Muscle of back (tissue), 13 donors: ENCODE data around the gene SRPK3. TPM values are rescaled to one million over a fixed set of nuclear protein-coding genes. Genes with fewer than 3 reads are reported as not detected.
A peak's percentile ranks its signal among the peaks of the same experiment; 100 is the strongest.
"Not testable (repeated sequence)": the region's sequence is repeated elsewhere in the genome, so short reads cannot be mapped to it uniquely, and the experiment has no call there.

Source experiments
- DNase-seq, 3 donors: peaks; one replicate each; pipeline versions ENCODE4 v3.0.0 to v3.0.0-alpha.2; 2013
- long read RNA-seq, 9 donors: transcript quantifications; one replicate each; lab custom pipeline, GENCODE V29; 2026
- polyA plus RNA-seq, 10 donors: library from polyadenylated mRNA; unstranded; fragments of 120-200 nt; gene quantifications; one replicate each; pipeline ENCODE4 v1.2.1, GENCODE V29; 2013; ENCODE audit not compliant: insufficient read length in 10 of 10

SRPK3 gene, protein sequence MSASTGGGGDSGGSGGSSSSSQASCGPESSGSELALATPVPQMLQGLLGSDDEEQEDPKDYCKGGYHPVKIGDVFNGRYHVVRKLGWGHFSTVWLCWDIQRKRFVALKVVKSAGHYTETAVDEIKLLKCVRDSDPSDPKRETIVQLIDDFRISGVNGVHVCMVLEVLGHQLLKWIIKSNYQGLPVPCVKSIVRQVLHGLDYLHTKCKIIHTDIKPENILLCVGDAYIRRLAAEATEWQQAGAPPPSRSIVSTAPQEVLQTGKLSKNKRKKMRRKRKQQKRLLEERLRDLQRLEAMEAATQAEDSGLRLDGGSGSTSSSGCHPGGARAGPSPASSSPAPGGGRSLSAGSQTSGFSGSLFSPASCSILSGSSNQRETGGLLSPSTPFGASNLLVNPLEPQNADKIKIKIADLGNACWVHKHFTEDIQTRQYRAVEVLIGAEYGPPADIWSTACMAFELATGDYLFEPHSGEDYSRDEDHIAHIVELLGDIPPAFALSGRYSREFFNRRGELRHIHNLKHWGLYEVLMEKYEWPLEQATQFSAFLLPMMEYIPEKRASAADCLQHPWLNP
- polyA plus RNA-seq, result 100 to 1,000 TPM; 116 to 277 (median 198) TPM
- long read RNA-seq, donor 1, transcript SRPK3-202 (15 exons, 1,958 nt), result minor isoform, 6 of 78 reads
- long read RNA-seq, donor 1, transcript SRPK3-203 (15 exons, 1,753 nt), result major isoform, 21 of 78 reads
- long read RNA-seq, donor 1, partial matches to known transcripts, result 42 of 78 reads
- long read RNA-seq, donor 1, other reads (novel, unspliced or antisense), result 5 of 78 reads
- long read RNA-seq, donor 2, transcript SRPK3-202 (15 exons, 1,958 nt), result minor isoform, 6 of 28 reads
- long read RNA-seq, donor 2, transcript SRPK3-203 (15 exons, 1,753 nt), result major isoform, 8 of 28 reads
- long read RNA-seq, donor 2, partial matches to known transcripts, result 11 of 28 reads
- long read RNA-seq, donor 2, other reads (novel, unspliced or antisense), result 0 of 28 reads
- long read RNA-seq, donor 3, result 0 reads
- long read RNA-seq, donor 4, transcript SRPK3-202 (15 exons, 1,958 nt), result major isoform, 14 of 52 reads
- long read RNA-seq, donor 4, transcript SRPK3-207 (4 exons, 386 nt), result minor isoform, 6 of 52 reads
- long read RNA-seq, donor 4, transcript SRPK3-203 (15 exons, 1,753 nt), result minor isoform, 11 of 52 reads
- long read RNA-seq, donor 4, partial matches to known transcripts, result 14 of 52 reads
- long read RNA-seq, donor 4, other reads (novel, unspliced or antisense), result 7 of 52 reads
- long read RNA-seq, donor 5, transcript SRPK3-207 (4 exons, 386 nt), result major isoform, 8 of 81 reads
- long read RNA-seq, donor 5, partial matches to known transcripts, result 65 of 81 reads
- long read RNA-seq, donor 5, other reads (novel, unspliced or antisense), result 0 of 81 reads
- long read RNA-seq, donor 6, transcript SRPK3-202 (15 exons, 1,958 nt), result minor isoform, 12 of 68 reads
- long read RNA-seq, donor 6, transcript SRPK3-203 (15 exons, 1,753 nt), result major isoform, 19 of 68 reads
- long read RNA-seq, donor 6, partial matches to known transcripts, result 27 of 68 reads
- long read RNA-seq, donor 6, other reads (novel, unspliced or antisense), result 6 of 68 reads
- long read RNA-seq, donor 7, transcript SRPK3-202 (15 exons, 1,958 nt), result minor isoform, 7 of 35 reads
- long read RNA-seq, donor 7, transcript SRPK3-203 (15 exons, 1,753 nt), result major isoform, 12 of 35 reads
- long read RNA-seq, donor 7, partial matches to known transcripts, result 14 of 35 reads
- long read RNA-seq, donor 7, other reads (novel, unspliced or antisense), result 0 of 35 reads
- long read RNA-seq, donor 8, transcript SRPK3-207 (4 exons, 386 nt), result major isoform, 6 of 18 reads
- long read RNA-seq, donor 8, partial matches to known transcripts, result 7 of 18 reads
- long read RNA-seq, donor 8, other reads (novel, unspliced or antisense), result 0 of 18 reads
- long read RNA-seq, donor 9, partial matches to known transcripts, result 0 of 1 reads
- long read RNA-seq, donor 9, other reads (novel, unspliced or antisense), result 0 of 1 reads

DNA sequence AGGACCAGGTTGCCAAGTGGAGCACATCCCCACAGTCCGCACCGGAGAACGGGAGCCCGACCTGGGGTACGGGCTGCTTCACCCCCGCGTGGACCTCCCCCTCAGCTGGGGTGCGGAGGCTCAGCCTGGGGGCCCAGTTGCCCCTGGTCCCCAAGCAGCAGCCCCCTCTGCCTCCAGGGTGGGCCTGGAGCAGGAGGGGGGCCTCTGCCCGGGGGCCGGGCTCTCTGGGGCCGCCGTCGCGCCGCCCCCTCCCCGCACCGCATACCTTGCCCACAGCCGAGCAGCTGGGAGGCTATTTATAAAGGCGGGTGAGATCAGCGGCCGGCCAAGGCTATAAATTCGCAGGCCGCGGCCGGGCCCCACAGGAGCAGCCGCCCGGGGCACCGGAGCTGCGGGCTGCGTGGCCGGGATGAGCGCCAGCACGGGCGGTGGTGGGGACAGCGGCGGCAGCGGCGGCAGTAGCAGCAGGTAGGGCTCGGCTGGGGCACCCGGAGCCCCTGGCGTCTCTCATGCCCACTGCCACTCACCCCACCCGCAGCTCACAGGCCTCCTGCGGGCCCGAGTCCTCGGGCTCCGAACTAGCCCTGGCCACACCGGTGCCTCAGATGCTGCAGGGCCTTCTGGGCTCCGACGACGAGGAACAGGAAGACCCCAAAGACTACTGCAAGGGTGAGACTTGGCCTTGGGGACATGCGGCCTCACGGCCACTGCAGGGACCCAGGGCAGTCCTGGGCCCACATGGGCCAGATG lies at the start of gene SRPK3:
Gene SRPK3, plus strand, starts transcription at position 364 of the 750 bp plus-strand sequence. Its CDS starts 46 bp downstream, at position 410.
- peak in 2 of 3 donors; percentile 37 to 60 for DNase-seq

DNA sequence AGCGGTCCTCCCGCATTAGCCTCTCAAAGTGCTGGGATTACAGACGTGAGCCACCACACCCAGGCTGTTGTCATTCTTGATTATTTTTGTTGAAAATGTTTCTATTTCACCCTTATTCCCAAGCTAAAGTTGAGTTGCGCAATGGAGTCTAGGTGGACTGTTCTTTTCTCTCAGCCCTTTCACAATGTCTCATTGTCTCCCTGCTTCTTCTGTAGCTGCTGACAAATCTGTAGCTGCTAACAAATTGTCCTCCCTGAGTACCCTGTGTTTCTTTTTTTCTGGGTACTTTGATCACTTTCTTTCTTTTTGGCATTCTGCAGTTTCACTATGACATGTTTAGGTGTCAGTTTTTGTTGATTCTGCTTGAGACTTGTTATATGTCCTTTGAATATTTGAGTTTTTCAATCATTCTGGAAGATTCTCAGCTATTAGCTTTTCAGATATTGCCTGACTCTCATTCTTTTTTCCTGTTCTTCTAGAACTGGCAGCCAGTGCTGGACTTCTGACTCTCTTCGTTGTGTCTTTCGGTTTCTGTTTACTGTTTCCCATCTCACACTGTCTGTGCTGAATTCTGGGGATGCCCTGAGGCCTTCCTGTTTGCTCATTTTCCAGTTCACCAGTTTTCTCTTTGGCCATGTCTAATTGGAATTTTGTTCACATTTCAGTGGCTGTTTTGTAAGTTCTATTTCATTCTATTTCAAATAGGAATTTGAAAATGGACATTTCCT lies 49.6 kb upstream of the SRPK3 start:
- DNase-seq, result no peak

DNA sequence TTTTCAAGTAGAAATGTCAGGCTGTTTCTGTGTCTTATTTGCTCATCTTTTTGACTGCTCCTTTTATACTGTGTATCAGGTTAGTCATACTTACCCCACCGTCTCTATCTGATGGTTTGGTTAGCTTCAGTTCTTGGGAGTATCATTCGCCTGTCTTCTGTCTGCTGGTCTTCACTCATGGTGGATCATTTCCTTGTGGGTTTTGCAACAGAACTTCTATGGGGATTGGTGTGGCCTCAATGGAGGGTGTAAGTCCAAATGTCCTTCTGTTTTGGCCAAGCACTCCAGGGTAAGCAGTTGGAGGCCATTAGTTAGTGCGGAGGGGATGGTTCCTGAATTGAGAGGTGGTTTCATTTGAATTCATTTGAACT lies 49.0 kb upstream of the SRPK3 start:
- no peak for DNase-seq

DNA sequence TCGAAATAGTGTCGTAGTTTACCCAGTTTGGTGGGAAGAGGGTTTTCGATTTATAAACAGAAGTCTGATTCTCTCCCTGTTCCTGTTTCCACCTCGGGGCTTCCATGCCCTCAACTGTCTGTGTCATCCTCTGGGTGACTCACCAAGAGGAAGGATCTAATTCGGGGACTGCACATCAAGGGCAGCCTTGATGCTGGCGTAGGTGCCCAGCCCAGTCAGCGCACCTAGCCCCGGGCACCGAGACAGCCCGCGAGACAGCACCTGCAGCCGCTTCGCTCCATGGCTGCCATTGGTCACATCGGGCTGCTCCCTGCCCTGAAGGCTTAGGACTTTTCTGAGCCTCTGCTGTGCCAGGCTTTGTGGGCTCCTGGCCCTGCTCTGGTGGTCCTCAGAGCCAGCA lies 48.4 kb upstream of the SRPK3 start:
- no peak for DNase-seq

DNA sequence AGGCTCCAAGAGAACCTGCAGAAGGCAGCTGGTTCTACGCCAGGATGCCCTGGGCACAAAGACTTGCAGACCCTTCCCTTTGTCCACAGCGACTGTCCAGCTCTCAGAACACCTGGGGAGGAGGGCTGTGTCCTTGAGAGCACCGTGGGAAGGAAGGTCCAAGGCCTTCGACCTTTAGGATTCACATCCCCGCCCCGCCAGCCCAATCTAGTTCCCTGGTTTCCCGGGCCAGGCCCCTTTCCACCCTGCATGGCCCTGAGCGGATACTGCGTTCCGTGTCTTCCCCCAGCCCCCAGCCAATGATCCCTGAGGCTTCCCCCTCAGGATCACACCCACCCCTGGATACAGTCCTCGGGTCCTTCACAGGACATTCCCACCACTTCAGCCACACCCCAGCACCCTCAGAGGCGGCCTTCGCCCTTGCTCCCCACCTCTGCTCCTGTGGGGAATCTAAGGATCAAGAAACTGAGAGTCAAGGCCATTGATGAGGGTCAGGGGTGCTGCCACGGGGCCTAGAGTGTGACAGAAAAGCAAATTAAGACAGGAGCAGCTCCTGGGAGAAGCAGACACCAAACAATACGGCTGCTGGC lies 47.1 kb upstream of the SRPK3 start:
- DNase-seq, result no peak

DNA sequence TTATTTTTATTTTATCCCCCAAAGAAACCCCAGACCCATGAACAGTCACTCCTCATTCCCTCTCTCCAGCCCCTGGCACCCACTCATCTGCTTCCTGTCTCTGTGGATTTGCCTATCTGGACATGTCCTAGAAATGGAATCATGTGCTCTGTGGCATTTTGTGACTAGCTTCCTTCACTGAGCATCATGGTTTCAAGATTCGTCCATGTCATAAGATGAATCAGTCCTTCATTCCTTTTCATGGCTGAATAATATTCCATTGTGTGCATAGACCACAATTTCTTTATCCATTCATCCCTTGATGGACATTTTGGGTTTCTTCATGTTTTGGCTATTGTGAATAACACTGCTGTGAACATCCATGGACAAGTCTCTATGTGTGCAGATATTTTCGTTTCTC lies 46.0 kb upstream of the SRPK3 start:
- DNase-seq, result no peak

DNA sequence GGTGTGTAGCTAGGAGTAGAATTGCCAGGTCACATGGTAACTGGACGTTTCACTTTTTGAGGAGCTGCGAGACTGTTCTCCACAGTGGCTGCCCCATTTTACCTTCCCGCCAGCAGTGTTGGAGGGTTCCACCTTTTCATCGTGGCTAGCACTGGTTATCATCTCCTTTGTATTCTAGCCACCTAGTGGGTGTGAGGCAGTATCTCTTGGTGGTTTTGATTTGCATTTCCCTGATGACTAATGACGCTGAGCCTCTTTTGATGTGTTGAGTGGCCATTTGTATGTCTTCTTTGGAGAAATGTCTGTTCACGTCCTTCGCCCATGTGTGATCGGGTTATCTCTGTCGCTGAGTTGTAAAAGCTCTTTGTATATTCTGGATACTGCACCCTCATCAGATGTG lies 45.6 kb upstream of the SRPK3 start:
- no peak for DNase-seq

DNA sequence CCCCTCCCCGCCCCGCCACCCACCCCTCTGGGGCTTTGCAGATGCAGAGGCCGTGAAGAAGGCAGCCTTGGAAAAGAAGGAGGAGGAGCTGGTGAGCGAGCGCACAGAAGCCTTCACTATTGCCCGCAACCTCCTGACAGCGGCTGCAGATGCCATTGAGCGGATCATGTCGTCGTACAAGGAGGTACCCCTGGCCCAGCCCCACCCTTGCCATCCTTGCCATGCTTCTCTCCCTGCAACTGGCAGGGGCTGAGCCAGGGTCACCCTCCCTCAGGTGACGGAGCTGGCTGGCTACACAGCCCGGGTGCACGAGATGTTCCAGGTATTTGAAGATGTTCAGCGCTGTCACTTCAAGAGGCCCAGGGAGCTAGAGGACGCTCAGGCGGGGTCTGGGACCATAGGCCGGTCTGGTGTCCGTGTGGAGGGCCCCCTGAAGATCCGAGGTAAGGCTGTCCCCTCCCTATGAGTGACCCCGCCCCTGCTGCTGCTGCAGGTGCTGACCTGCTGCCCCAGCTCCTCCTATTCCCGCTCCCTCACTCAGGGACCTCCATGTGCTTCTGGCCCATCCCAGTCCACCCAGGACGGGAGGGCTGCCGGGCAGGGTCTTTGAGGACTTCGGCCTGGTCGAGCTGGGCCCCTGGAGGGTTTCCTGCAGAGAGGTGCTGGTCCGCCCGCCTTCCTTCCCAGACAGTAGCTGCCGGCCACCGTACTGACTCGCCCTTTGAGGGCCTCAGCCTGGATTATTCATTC lies 44.6 kb upstream of the SRPK3 start:
- no peak for DNase-seq

DNA sequence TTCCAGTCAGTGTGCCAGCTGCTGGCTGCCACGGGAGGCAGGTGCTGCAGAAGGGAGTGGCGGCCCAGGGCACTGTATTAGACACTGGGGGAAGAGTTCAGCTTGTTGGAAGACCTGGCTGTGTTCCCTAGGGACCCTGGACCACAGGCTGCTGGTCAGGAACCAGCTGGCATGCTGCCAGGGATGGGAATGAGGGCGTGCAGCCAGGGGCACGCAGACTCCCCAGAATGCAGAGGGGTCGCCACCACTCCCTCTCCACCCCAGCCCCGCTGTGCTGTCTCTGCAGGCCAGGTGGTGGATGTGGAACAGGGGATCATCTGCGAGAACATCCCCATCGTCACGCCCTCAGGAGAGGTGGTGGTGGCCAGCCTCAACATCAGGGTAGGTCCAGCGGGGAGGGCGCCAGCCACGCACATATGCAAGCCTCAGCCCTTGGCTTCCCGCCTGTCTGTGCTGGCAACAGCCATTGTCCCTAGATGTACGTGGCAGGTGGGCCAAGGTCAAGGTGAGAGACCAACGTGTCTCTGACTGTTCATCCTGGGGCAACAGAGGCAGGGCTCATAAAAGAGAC lies 43.9 kb upstream of the SRPK3 start:
- no peak for DNase-seq

DNA sequence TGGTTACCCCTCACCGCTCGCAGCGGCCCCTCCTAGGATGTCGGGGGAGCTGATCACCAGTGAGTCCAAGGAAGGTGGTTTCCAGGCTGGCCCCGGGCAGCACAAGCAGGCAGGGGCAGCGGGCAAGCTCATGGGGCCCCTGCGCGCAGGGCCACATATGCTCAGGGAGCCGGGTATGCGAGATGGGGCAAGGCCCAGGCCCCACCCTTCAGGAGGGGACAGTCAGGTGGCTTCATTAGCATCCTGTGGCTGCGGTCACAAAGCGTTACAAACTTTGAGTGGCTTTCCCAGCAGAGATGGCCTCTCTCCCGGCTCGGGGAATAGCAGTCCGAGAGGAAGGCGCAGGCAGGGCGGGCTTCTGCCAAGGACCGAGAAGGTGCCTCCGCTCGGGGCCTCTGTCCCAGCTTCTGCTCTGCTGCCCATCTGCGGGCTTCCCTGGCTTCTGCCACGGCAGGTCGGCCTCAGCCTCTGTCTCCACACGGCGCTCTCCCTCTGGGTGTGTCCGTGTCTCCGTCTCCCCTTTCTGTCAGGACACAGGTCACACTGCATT lies 42.7 kb upstream of the SRPK3 start:
- DNase-seq, result no peak

DNA sequence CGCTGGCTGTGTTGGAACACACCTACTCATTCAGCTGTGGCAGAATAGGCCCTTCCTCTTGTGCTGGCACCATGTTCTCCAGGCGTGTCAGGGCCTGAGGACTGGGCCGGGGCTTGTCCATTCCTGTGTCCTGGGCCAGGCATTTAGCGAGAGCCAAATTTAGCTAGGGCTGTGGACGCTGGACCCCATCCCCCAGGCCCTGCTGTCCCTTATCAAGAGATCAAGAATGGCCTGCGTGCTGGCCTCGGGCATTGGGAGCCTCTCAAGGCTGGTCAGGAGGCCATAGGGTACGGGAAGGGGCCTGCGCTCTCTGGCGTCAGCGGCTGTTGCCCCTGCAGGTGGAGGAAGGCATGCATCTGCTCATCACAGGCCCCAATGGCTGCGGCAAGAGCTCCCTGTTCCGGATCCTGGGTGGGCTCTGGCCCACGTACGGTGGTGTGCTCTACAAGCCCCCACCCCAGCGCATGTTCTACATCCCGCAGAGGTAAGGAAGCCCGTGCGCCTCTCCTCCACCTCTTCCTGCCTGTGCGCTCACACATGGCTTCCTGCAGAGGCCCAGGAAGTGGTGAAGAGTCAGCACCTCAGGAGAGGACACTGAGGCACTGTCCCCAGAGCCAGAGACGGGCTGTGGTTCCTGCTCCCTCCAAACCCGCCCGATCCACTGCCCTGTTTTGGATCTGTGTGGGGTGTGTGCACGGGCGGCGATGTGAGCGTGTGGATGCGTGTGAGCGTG lies 40.9 kb upstream of the SRPK3 start:
- no peak for DNase-seq

DNA sequence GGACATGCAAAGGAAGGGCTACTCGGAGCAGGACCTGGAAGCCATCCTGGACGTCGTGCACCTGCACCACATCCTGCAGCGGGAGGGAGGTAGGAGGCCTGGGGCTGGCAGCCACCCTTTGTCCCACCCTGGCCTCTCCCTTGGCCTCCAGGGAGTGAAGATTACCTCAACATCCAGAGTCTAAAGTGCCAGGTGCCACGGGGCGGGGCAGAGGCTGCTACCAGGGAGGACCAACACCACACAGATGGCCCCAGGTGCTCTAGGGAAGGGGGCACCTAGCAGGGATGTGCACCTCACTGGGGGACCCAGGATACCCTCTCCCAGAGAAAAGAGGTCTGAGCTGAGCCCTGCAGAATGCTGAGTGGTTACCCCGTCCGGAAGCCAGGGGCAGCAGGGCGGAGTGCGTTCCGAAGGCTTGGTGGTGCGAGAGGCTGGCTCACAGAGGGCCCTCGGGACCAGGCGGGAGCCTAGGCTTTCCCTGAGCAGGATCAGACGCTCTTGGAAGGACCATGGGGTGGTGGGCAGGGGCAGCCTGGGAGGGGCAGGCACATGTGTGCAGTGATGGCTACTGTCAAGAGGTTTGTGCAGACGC lies 40.1 kb upstream of the SRPK3 start:
- no peak for DNase-seq

DNA sequence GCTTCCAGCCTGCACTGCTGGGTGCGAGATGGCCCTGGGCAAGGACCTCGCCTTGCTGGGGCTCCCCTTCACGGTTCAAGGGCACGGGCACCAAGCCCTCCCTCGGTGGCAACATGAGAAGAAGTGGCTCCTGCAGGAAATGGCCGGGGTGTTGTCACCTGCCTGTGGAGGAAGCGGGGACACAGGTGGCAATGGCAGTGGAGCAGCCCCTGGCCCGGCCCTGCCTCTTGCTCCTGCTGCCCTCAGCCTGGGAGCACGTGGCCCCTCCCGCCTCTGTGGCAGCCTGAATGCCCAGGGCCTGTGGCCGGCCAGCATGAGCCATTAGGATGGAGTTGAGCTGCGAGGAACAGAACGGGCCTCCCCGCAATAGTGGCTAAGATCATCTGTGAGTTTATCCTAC lies 39.4 kb upstream of the SRPK3 start:
- no peak for DNase-seq

DNA sequence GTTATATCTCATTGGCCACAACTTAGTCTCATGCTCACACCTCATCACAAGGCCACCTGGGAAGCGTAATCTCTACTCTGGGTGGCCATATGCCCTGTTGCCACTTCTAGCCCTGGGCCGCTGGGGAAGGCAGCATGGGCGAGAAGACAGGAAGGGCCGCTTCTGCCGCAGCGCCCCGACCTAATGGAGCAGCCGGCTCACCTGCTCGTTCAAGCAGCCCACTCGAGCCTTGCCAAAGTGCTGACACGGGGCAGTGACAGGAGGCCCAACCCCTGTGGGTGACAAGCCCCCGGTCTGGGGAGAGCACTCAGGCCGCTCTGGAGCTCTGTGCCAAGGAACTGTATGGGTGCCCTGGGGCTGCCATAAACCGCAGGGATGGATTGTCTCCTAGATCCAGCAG lies 38.7 kb upstream of the SRPK3 start:
- DNase-seq, result not testable (repeated sequence)

DNA sequence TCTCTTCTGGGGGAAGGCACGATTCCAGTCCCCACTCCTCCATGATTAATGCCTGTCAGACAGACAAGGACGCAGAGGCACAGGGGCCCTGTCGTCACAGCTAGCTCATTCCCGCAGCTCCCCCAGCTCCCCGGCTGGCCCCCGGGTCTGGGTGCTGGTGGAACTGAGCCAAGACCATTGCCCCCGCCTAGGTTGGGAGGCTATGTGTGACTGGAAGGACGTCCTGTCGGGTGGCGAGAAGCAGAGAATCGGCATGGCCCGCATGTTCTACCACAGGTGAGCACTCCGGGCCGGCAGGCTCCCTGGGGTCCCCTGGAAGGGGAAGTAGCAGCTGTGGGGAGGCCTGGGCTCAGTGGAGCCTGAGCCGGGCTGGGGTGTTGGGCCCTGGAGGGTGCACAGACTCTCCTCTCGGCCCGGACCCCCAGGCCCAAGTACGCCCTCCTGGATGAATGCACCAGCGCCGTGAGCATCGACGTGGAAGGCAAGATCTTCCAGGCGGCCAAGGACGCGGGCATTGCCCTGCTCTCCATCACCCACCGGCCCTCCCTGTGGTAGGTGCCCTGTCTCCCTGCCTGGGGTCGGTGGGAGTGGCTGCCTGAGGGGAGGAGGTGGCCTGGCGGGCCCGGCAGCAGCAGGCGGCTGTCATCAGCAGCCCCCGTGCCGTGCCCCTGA lies 37.9 kb upstream of the SRPK3 start:
- not testable (repeated sequence) for DNase-seq
